Endothelial cell of umbilical vein (primary cell): ENCODE results near the gene C9orf78. TPM values are rescaled to one million over a fixed set of nuclear protein-coding genes. Genes with fewer than 3 reads are reported as not detected.

ENCODE experiments used
- BruUV-seq: library from RNA; stranded (reverse); fragments of 400-500 nt; replicated peaks from 2 replicates; lab custom pipeline; 2021; lab: Mats Ljungman, UMichigan
- CTCF ChIA-PET: fragments of 300-600, 350-600 bp; sonication (Branson Sonifier 250); formaldehyde crosslinking; loops from one replicate; lab custom pipeline; 2021; ENCODE audit warnings: antibody characterized with exemption, inconsistent platforms; lab: Charles Lee
- POLR2A ChIA-PET: fragments of 300-600, 350-600 bp; sonication (Branson Sonifier 250); formaldehyde crosslinking; loops from one replicate; lab custom pipeline; 2021; ENCODE audit warnings: antibody characterized with exemption, inconsistent platforms; lab: Charles Lee
- DNase-seq: peaks from one replicate; pipeline ENCODE4 v3.0.0-alpha.2; 2011; ENCODE audit warnings: low read depth, low spot score
- FAIRE-seq: peaks from 2 replicates; lab custom pipeline; 2011; peaks lifted over from hg19 to GRCh38; lab: Jason Lieb, UNC
- H2AFZ ChIP-seq: 2 replicates; pipeline ENCODE4 v1.6.0; 2012; ENCODE audit warnings: low read depth, low read length, control low read depth, inconsistent platforms
- H3K27ac ChIP-seq: 2 replicates; pipeline ENCODE4 v1.5.1; 2011; ENCODE audit warnings: low read depth, mild to moderate bottlenecking, control low read depth, low read length, moderate library complexity; ENCODE audit not compliant: insufficient read depth
- H3K27me3 ChIP-seq, 2 experiments: 2 replicates each; pipeline versions ENCODE4 v1.6.0 to v1.6.1; 2011; ENCODE audit warnings: low read length in 2 of 2, mixed read lengths in 1 of 2; ENCODE audit not compliant: control insufficient read depth in 2 of 2, insufficient read depth in 2 of 2
- H3K36me3 ChIP-seq, 2 experiments: 2 replicates in 1 of 2; 3 replicates in 1 of 2; pipeline ENCODE4 v1.5.1; 2011; ENCODE audit warnings: low read length in 2 of 2, mild to moderate bottlenecking in 1 of 2, moderate library complexity in 1 of 2; ENCODE audit not compliant: control insufficient read depth in 2 of 2, insufficient read depth in 2 of 2; ENCODE audit errors: extremely low read depth in 1 of 2
- H3K4me1 ChIP-seq: 3 replicates; pipeline ENCODE4 v1.5.1; 2011; ENCODE audit warnings: mild to moderate bottlenecking, low read length; ENCODE audit not compliant: control insufficient read depth, insufficient read depth; ENCODE audit errors: extremely low read depth
- H3K4me2 ChIP-seq: 2 replicates; pipeline ENCODE4 v1.6.1; 2011; ENCODE audit warnings: low read length, control low read depth, mixed read lengths; ENCODE audit not compliant: insufficient read depth
- H3K4me3 ChIP-seq, 3 experiments: fragments of 200-600 bp in 1 of 3; sonication (generic), shearing (Covaris generic) in 1 of 3; replicated peaks in 1 of 3; 2 replicates each; pipeline ENCODE4 v1.5.1; 2011 to 2016; ENCODE audit warnings: control low read depth in 3 of 3, low read length in 3 of 3, mild to moderate bottlenecking in 2 of 3, inconsistent platforms in 1 of 3, low read depth in 1 of 3, moderate library complexity in 1 of 3; ENCODE audit not compliant: insufficient read depth in 1 of 3
- H3K79me2 ChIP-seq: 2 replicates; pipeline ENCODE4 v1.6.0; 2012; ENCODE audit warnings: low read length, inconsistent platforms; ENCODE audit not compliant: control insufficient read depth, insufficient read depth
- H3K9ac ChIP-seq: replicated peaks from 2 replicates; pipeline ENCODE3; 2011; ENCODE audit warnings: low read length, control low read depth; ENCODE audit not compliant: insufficient read depth; ENCODE audit errors: extremely low read depth
- H3K9me1 ChIP-seq: replicated peaks from 3 replicates; pipeline ENCODE4 v1.6.0; 2011; ENCODE audit warnings: mild to moderate bottlenecking, low read length; ENCODE audit not compliant: control insufficient read depth, insufficient read depth; ENCODE audit errors: extremely low read depth
- H3K9me3 ChIP-seq: replicated peaks from 2 replicates; pipeline ENCODE4 v1.5.1; 2012; ENCODE audit warnings: low read length, inconsistent platforms; ENCODE audit not compliant: control insufficient read depth, insufficient read depth
- H4K20me1 ChIP-seq: replicated peaks from 2 replicates; pipeline ENCODE3; 2011; ENCODE audit warnings: mild to moderate bottlenecking, low read length; ENCODE audit not compliant: control insufficient read depth, insufficient read depth; ENCODE audit errors: extremely low read depth
- EZH2 ChIP-seq: IDR thresholded peaks from 2 replicates; pipeline ENCODE4 v1.6.1; 2012; ENCODE audit warnings: borderline replicate concordance, low read depth, mild to moderate bottlenecking, moderate library complexity, low read length, inconsistent platforms; ENCODE audit not compliant: severe bottlenecking
- FOS ChIP-seq: IDR thresholded peaks from 2 replicates; pipeline ENCODE4 v1.6.1; 2011; ENCODE audit warnings: mild to moderate bottlenecking, low read length, moderate library complexity, borderline replicate concordance; ENCODE audit not compliant: insufficient read depth
- GATA2 ChIP-seq: IDR thresholded peaks from 2 replicates; pipeline ENCODE4 v1.7.0; 2011; ENCODE audit warnings: low read depth, mild to moderate bottlenecking, moderate library complexity, mixed read lengths, low read length; ENCODE audit not compliant: insufficient read length, insufficient read depth
- JUN ChIP-seq: IDR thresholded peaks from 2 replicates; pipeline ENCODE4 v1.6.1; 2011; ENCODE audit warnings: borderline replicate concordance, low read depth; ENCODE audit not compliant: insufficient read length, insufficient read depth
- MYC ChIP-seq: IDR thresholded peaks from one replicate; pipeline ENCODE4 v1.6.1; 2011; ENCODE audit warnings: mild to moderate bottlenecking, low read depth, low read length
- POLR2A ChIP-seq: IDR thresholded peaks from 2 replicates; pipeline ENCODE4 v1.6.1; 2012; ENCODE audit warnings: low read depth, mild to moderate bottlenecking, control low read depth, low read length
- POLR2AphosphoS5 ChIP-seq: IDR thresholded peaks from 2 replicates; pipeline ENCODE4 v1.6.1; 2012; ENCODE audit warnings: low read depth, mild to moderate bottlenecking, control low read depth, low read length, moderate library complexity; ENCODE audit not compliant: insufficient read depth
- dilution Hi-C: fragments of 300-500 bp; cut with MboI; formaldehyde crosslinking; loops from one replicate; pipeline ENCODE4 v1.15.0; 2019; ENCODE audit warnings: low sequenced_read_pairs; ENCODE audit not compliant: extremely low pct_ligation_motif_present
- intact Hi-C: fragments of 100-400 bp; cut with micrococcal nuclease; formaldehyde crosslinking; loops from one replicate; pipeline ENCODE4 v1.10.0; 2022
- polyA plus RNA-seq, 4 experiments: library from polyadenylated mRNA; depleted of rRNA in 3 of 4; stranded (reverse) in 3 of 4; unstranded in 1 of 4; fragments of >200 nt; gene quantifications; 2 replicates each; pipeline versions ENCODE4 v1.2.1 to v1.2.3, GENCODE V29; 2011 to 2012; ENCODE audit warnings: missing spikeins in 1 of 4
- total RNA-seq: library from RNA; stranded (reverse); gene quantifications from 2 replicates; pipeline ENCODE4 v1.2.3, GENCODE V29; 2021
- TF ChIP-seq, protein P1 (sequence below): IDR thresholded peaks from 2 replicates; pipeline ENCODE4 v1.6.1; 2011; ENCODE audit not compliant: insufficient read depth, insufficient read length
- TF ChIP-seq, protein P2 (sequence below), 2 donors: IDR thresholded peaks; 1 replicate in 1 of 2; 2 replicates in 1 of 2; pipeline ENCODE4 v1.5.1; 2011; ENCODE audit warnings: low read length in 2 of 2, mild to moderate bottlenecking in 2 of 2, moderate library complexity in 2 of 2, control low read depth in 1 of 2, inconsistent platforms in 1 of 2, low read depth in 1 of 2; ENCODE audit not compliant: insufficient read depth in 1 of 2; ENCODE audit errors: extremely low read depth in 1 of 2

Gene C9orf78
- total and polyA plus RNA-seq, 2 donors (not counting 3 experiments of a cell fraction or from before 2014, with no cell fraction given): 17.9 to 34.6 TPM

DNA sequence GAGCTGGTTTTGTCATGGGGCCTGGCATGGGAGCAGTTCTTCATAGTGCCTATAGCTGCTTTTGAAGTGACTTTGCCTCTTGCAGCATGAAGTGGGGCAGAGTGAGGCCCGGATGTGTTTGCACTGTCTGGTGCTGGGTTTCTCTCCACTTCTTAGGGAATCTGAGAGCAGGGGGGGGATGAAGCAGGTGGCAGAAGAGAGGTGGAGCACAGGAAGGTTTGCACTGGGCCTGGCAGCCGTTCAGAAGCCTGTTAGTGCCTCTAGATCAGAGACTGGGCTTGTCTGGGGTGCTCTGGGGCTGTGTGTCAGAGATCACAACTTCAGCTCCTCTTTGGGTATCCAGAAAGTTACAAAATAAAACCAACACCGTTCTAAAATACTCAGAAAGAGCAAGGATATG, 18.5 kb upstream of the C9orf78 start:
- dilution Hi-C loops: no loop called here
- Histone ChIP-seq H3K27me3 (no peaks in the 10 kb centered on the region), H3K27ac (no peak overlapping the region), H3K36me3 (peaks cover 2 to 38% of the 10 kb centered on the region in 2 experiments), H4K20me1 (no peaks in the 10 kb centered on the region), H3K9me3 (no peaks in the 10 kb centered on the region), H3K4me1 (peaks cover 2% of the 10 kb centered on the region), H2AFZ (no peak overlapping the region), H3K4me3 (no peak overlapping the region), H3K4me2 (no peak overlapping the region), H3K9me1 (no peaks in the 10 kb centered on the region), H3K79me2 (no peaks in the 10 kb centered on the region), H3K9ac (no peak overlapping the region)
- ChIA-PET POLR2A (no interaction called here), CTCF (no interaction called here)
- intact Hi-C loops: no loop called here
- BruUV-seq: no TSS peak
- DNase-seq (no peak), FAIRE-seq (no peak)
- TF ChIP-seq FOS: no peak
- TF ChIP-seq POLR2AphosphoS5: no peak
- no peak for TF ChIP-seq EZH2
- TF ChIP-seq JUN: no peak
- no peak for TF ChIP-seq GATA2
- TF ChIP-seq POLR2A: no peak
- TF ChIP-seq MYC: no peak

DNA sequence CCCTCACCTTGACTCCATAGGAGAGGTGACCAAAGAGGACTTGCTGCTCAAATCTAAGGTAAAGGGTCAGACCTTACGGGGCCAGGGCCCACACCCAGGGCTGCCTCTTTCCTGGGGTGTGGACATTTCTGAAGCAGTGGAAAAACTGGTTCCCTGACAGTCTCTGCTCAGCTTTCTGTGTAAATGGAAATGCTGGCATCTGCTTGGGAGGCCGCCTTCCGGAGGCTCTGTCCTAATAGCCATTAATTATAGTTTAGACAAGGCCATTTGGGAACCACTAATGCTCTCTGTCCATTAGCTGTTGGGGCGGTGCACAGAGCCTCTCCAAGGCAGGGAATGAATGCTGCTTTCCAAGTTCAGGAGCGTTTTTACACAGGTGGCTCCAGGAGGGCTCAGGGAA, 17.5 kb upstream of the C9orf78 start:
- FAIRE-seq (no peak), DNase-seq (no peak)
- no peak overlapping the region for H3K27ac ChIP-seq
- dilution Hi-C loops: no loop called here
- H3K27me3 ChIP-seq: no peaks in the 10 kb centered on the region
- no peak overlapping the region for H2AFZ ChIP-seq
- no peaks in the 10 kb centered on the region for H3K9me1 ChIP-seq
- CTCF ChIA-PET: no interaction called here
- H3K9ac ChIP-seq: no peak overlapping the region
- POLR2A ChIA-PET: no interaction called here
- no peaks in the 10 kb centered on the region for H3K79me2 ChIP-seq
- no peaks in the 10 kb centered on the region for H3K9me3 ChIP-seq
- intact Hi-C loops: no loop called here
- no peak overlapping the region for H3K4me3 ChIP-seq
- H4K20me1 ChIP-seq: no peaks in the 10 kb centered on the region
- TF ChIP-seq FOS (no peak), GATA2 (no peak), POLR2A (no peak), JUN (no peak), POLR2AphosphoS5 (no peak), EZH2 (no peak), MYC (no peak)
- TF ChIP-seq, protein P1, sequence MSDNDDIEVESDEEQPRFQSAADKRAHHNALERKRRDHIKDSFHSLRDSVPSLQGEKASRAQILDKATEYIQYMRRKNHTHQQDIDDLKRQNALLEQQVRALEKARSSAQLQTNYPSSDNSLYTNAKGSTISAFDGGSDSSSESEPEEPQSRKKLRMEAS: no peak
- TF ChIP-seq, protein P2, sequence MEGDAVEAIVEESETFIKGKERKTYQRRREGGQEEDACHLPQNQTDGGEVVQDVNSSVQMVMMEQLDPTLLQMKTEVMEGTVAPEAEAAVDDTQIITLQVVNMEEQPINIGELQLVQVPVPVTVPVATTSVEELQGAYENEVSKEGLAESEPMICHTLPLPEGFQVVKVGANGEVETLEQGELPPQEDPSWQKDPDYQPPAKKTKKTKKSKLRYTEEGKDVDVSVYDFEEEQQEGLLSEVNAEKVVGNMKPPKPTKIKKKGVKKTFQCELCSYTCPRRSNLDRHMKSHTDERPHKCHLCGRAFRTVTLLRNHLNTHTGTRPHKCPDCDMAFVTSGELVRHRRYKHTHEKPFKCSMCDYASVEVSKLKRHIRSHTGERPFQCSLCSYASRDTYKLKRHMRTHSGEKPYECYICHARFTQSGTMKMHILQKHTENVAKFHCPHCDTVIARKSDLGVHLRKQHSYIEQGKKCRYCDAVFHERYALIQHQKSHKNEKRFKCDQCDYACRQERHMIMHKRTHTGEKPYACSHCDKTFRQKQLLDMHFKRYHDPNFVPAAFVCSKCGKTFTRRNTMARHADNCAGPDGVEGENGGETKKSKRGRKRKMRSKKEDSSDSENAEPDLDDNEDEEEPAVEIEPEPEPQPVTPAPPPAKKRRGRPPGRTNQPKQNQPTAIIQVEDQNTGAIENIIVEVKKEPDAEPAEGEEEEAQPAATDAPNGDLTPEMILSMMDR (IDR thresholded peaks at IDR 0.05; ENCODE audit: extremely low read depth in 1 of 2, insufficient read depth in 1 of 2, low read depth in 1 of 2, low read length in 2 of 2): no peak
- no peak overlapping the region for H3K4me2 ChIP-seq
- no TSS peak for BruUV-seq
- H3K4me1 ChIP-seq: peaks cover 2% of the 10 kb centered on the region
- H3K36me3 ChIP-seq: peaks cover 2 to 28% of the 10 kb centered on the region in 2 experiments
